Astrocyte of the cerebellum (primary cell): ENCODE measurements around the gene SMCO3.

Experiments
- DNase-seq: peaks from one replicate; pipeline ENCODE4 v3.0.0-alpha.2; 2011; ENCODE audit warnings: low read depth
- H3K4me3 ChIP-seq: 2 replicates; pipeline ENCODE4 v1.5.1; 2011; ENCODE audit warnings: mild to moderate bottlenecking, low read depth, low read length, moderate library complexity
- CTCF ChIP-seq: IDR thresholded peaks from 2 replicates; pipeline ENCODE4 v1.5.1; 2012; ENCODE audit warnings: low read length, low read depth, moderate library complexity, mild to moderate bottlenecking; ENCODE audit errors: missing control alignments
- in situ Hi-C: cut with HindIII; loops from 2 replicates; pipeline ENCODE4 v1.10.0; 2017; ENCODE audit warnings: low sequenced_read_pairs

Gene SMCO3

GRCh38 chr12:14834509-14834908 is 20.5 kb upstream of the SMCO3 start:
- in situ Hi-C loops, result no loop called here
- DNase-seq, result no peak
- no peak overlapping the region for H3K4me3 ChIP-seq
- no peak for TF ChIP-seq CTCF

GRCh38 chr12:14833952-14834351 is 20.0 kb upstream of the SMCO3 start:
- no peak for DNase-seq
- no peak overlapping the region for H3K4me3 ChIP-seq
- TF ChIP-seq CTCF, result no peak
- in situ Hi-C loops, result no loop called here

- in situ Hi-C loops, result no loop called here
- no peak overlapping the region for H3K4me3 ChIP-seq
- DNase-seq, result no peak
- no peak for TF ChIP-seq CTCF
These were observed 19.4 kb upstream of the SMCO3 start for GRCh38 chr12:14833336-14833735.

GRCh38 chr12:14828892-14829291 is 14.9 kb upstream of the SMCO3 start:
- in situ Hi-C loops, result no loop called here
- TF ChIP-seq CTCF, result no peak
- no peak for DNase-seq
- H3K4me3 ChIP-seq, result no peak overlapping the region

GRCh38 chr12:14827043-14827442 is 13.1 kb upstream of the SMCO3 start:
- in situ Hi-C loops, result no loop called here
- no peak for TF ChIP-seq CTCF
- no peak for DNase-seq
- H3K4me3 ChIP-seq, result no peak overlapping the region

- no peak overlapping the region for H3K4me3 ChIP-seq
- DNase-seq, result no peak
- TF ChIP-seq CTCF, result no peak
- in situ Hi-C loops, result no loop called here
These were observed 12.5 kb upstream of the SMCO3 start for GRCh38 chr12:14826491-14826890.

GRCh38 chr12:14825256-14825655 is 11.3 kb upstream of the SMCO3 start:
- H3K4me3 ChIP-seq, result no peak overlapping the region
- no peak for DNase-seq
- TF ChIP-seq CTCF, result no peak
- in situ Hi-C loops, result no loop called here
